Measurements from ENCODE around the gene GATM. TPM values are rescaled to one million over a fixed set of nuclear protein-coding genes. Genes with fewer than 3 reads are reported as not detected.

GATM gene
- total RNA-seq, 1 experiment from 2014 or later = 10.7 TPM

DNA sequence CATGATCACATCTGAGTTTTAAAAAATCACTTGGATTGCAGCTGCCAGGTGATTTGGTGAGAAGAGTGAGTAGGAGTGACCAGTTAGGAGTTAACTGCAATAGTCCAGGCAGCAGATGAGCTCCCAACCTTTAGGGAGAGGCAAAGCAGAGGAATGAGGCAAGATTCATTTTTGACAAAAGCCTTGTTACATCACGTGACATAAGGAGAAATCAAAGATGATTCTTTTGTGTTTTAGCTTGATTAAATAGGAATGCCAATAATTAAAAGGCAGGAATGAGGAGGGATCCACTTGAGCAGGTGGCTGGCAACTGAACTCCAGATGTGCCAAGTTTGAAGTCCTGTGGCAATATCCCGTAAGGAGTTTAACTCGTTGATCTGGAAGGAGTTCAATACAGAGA lies 2.5 kb downstream of the GATM start:
- H3K56ac ChIP-seq (ENCODE audit: insufficient read length, low read depth, low read length) = no peak overlapping the region
- no peak overlapping the region for H3T11ph ChIP-seq (ENCODE audit: low read length)
- no peak overlapping the region for H2BK5ac ChIP-seq (ENCODE audit: insufficient read length, low read length)
- H3K27ac ChIP-seq (ENCODE audit: insufficient read length, low read depth, low read length) = no peak overlapping the region
- no peaks in the 10 kb centered on the region for H3K9me3 Mint-ChIP-seq
- H4K20me1 ChIP-seq (ENCODE audit: control insufficient read depth, insufficient read depth, insufficient read length) = no peaks in the 10 kb centered on the region
- no peaks in the 10 kb centered on the region for H3K79me1 ChIP-seq (ENCODE audit: insufficient read depth, low read depth, low read length, poor library complexity, severe bottlenecking)
- no peak overlapping the region for H2AFZ ChIP-seq (ENCODE audit: low read length)
- H2BK15ac ChIP-seq (ENCODE audit: low read depth, low read length) = no peak overlapping the region
- H3K4me3 Mint-ChIP-seq = no peak overlapping the region
- TF ChIP-seq, protein P1, sequence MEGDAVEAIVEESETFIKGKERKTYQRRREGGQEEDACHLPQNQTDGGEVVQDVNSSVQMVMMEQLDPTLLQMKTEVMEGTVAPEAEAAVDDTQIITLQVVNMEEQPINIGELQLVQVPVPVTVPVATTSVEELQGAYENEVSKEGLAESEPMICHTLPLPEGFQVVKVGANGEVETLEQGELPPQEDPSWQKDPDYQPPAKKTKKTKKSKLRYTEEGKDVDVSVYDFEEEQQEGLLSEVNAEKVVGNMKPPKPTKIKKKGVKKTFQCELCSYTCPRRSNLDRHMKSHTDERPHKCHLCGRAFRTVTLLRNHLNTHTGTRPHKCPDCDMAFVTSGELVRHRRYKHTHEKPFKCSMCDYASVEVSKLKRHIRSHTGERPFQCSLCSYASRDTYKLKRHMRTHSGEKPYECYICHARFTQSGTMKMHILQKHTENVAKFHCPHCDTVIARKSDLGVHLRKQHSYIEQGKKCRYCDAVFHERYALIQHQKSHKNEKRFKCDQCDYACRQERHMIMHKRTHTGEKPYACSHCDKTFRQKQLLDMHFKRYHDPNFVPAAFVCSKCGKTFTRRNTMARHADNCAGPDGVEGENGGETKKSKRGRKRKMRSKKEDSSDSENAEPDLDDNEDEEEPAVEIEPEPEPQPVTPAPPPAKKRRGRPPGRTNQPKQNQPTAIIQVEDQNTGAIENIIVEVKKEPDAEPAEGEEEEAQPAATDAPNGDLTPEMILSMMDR (conservative IDR thresholded peaks at IDR 0.05) = no peak
- no peak overlapping the region for H3K9ac ChIP-seq (ENCODE audit: extremely low read depth, insufficient read length, low read length)
- H3K4ac ChIP-seq (ENCODE audit: low read depth, low read length) = no peak overlapping the region
- no peaks in the 10 kb centered on the region for H3K9me3 ChIP-seq (ENCODE audit: control insufficient read depth, low read depth, low read length)
- H2BK12ac ChIP-seq (ENCODE audit: insufficient read length, low read depth, low read length) = no peak overlapping the region
- H3K36me3 Mint-ChIP-seq (ENCODE audit: insufficient read depth in 1 of 3, low read depth in 3 of 3) = peaks cover 0 to 9% (median 0%) of the 10 kb centered on the region in 3 experiments; a peak in 3 of 7 replicates
- H3K27me3 Mint-ChIP-seq (ENCODE audit: low read depth) = peaks cover 62% of the 10 kb centered on the region
- H3K79me2 ChIP-seq (ENCODE audit: insufficient read depth, low read length) = no peaks in the 10 kb centered on the region
- no peak overlapping the region for H4K5ac ChIP-seq (ENCODE audit: insufficient read length, low read depth, low read length)
- peaks cover 9% of the 10 kb centered on the region for H3K23me2 ChIP-seq (ENCODE audit: insufficient read length, low read depth, low read length, poor library complexity, severe bottlenecking)
- no peak overlapping the region for H3K18ac ChIP-seq (ENCODE audit: insufficient read length, low read depth, low read length)
- no peak overlapping the region for H3K23ac ChIP-seq (ENCODE audit: insufficient read length, low read depth, low read length)
- H3K14ac ChIP-seq (ENCODE audit: insufficient read depth, low read length) = no peak overlapping the region
- H4K8ac ChIP-seq (replicated peaks; ENCODE audit: insufficient read length, low read depth, low read length) = no peak overlapping the region
- H3K27ac Mint-ChIP-seq = no peak overlapping the region
- WGBS (ENCODE audit: extremely low coverage, insufficient read length, low lambda C conversion rate) = no CpG with 5 or more reads among the region's 3 CpGs
- no peak overlapping the region for H2BK120ac ChIP-seq (ENCODE audit: low read depth, low read length, poor library complexity, severe bottlenecking)
- no peak overlapping the region for H4K91ac ChIP-seq (ENCODE audit: insufficient read length, low read depth, low read length)
- H3K4me1 ChIP-seq (ENCODE audit: insufficient read depth, low read length) = peaks cover 2% of the 10 kb centered on the region; the same call in 1 of the 2 replicates
- no peak for DNase-seq
- no peak overlapping the region for H3K4me2 ChIP-seq (ENCODE audit: insufficient read depth, insufficient read length, low read length)
- H2BK20ac ChIP-seq (ENCODE audit: low read depth, low read length, poor library complexity, severe bottlenecking) = no peak overlapping the region
- H3K27me3 ChIP-seq (ENCODE audit: insufficient read depth, low read length) = peaks cover 17% of the 10 kb centered on the region; the same call in 1 of the 2 replicates
- H2AK5ac ChIP-seq (ENCODE audit: insufficient read length, low read length) = no peak overlapping the region
- H3K4me1 Mint-ChIP-seq = peaks cover 19 to 23% of the 10 kb centered on the region in 2 experiments

Data from H9 (cell line).